ENCODE measurements around the gene SMPDL3A. TPM values are rescaled to one million over a fixed set of nuclear protein-coding genes. Genes with fewer than 3 reads are reported as not detected.

Gene SMPDL3A
- total and polyA plus RNA-seq, 9 of the 15 experiments (the other 6 are each of a cell fraction or from before 2014, with no cell fraction given): 0.14 to 0.91 (median 0.54) TPM

- TF ChIP-seq, protein P1, sequence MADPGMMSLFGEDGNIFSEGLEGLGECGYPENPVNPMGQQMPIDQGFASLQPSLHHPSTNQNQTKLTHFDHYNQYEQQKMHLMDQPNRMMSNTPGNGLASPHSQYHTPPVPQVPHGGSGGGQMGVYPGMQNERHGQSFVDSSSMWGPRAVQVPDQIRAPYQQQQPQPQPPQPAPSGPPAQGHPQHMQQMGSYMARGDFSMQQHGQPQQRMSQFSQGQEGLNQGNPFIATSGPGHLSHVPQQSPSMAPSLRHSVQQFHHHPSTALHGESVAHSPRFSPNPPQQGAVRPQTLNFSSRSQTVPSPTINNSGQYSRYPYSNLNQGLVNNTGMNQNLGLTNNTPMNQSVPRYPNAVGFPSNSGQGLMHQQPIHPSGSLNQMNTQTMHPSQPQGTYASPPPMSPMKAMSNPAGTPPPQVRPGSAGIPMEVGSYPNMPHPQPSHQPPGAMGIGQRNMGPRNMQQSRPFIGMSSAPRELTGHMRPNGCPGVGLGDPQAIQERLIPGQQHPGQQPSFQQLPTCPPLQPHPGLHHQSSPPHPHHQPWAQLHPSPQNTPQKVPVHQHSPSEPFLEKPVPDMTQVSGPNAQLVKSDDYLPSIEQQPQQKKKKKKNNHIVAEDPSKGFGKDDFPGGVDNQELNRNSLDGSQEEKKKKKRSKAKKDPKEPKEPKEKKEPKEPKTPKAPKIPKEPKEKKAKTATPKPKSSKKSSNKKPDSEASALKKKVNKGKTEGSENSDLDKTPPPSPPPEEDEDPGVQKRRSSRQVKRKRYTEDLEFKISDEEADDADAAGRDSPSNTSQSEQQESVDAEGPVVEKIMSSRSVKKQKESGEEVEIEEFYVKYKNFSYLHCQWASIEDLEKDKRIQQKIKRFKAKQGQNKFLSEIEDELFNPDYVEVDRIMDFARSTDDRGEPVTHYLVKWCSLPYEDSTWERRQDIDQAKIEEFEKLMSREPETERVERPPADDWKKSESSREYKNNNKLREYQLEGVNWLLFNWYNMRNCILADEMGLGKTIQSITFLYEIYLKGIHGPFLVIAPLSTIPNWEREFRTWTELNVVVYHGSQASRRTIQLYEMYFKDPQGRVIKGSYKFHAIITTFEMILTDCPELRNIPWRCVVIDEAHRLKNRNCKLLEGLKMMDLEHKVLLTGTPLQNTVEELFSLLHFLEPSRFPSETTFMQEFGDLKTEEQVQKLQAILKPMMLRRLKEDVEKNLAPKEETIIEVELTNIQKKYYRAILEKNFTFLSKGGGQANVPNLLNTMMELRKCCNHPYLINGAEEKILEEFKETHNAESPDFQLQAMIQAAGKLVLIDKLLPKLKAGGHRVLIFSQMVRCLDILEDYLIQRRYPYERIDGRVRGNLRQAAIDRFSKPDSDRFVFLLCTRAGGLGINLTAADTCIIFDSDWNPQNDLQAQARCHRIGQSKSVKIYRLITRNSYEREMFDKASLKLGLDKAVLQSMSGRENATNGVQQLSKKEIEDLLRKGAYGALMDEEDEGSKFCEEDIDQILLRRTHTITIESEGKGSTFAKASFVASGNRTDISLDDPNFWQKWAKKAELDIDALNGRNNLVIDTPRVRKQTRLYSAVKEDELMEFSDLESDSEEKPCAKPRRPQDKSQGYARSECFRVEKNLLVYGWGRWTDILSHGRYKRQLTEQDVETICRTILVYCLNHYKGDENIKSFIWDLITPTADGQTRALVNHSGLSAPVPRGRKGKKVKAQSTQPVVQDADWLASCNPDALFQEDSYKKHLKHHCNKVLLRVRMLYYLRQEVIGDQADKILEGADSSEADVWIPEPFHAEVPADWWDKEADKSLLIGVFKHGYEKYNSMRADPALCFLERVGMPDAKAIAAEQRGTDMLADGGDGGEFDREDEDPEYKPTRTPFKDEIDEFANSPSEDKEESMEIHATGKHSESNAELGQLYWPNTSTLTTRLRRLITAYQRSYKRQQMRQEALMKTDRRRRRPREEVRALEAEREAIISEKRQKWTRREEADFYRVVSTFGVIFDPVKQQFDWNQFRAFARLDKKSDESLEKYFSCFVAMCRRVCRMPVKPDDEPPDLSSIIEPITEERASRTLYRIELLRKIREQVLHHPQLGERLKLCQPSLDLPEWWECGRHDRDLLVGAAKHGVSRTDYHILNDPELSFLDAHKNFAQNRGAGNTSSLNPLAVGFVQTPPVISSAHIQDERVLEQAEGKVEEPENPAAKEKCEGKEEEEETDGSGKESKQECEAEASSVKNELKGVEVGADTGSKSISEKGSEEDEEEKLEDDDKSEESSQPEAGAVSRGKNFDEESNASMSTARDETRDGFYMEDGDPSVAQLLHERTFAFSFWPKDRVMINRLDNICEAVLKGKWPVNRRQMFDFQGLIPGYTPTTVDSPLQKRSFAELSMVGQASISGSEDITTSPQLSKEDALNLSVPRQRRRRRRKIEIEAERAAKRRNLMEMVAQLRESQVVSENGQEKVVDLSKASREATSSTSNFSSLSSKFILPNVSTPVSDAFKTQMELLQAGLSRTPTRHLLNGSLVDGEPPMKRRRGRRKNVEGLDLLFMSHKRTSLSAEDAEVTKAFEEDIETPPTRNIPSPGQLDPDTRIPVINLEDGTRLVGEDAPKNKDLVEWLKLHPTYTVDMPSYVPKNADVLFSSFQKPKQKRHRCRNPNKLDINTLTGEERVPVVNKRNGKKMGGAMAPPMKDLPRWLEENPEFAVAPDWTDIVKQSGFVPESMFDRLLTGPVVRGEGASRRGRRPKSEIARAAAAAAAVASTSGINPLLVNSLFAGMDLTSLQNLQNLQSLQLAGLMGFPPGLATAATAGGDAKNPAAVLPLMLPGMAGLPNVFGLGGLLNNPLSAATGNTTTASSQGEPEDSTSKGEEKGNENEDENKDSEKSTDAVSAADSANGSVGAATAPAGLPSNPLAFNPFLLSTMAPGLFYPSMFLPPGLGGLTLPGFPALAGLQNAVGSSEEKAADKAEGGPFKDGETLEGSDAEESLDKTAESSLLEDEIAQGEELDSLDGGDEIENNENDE (IDR thresholded peaks at IDR 0.05; ENCODE audit: low read depth, low read length): no peak
- TF ChIP-seq CEBPG (CRISPR knock-in tag; IDR thresholded peaks at IDR 0.05): no peak
- TF ChIP-seq CEBPG (tag; conservative IDR thresholded peaks at IDR 0.05 in 1 of 2, IDR thresholded peaks at IDR 0.05 in 1 of 2): no peak
- no peak for TF ChIP-seq SAFB (IDR thresholded peaks at IDR 0.05; ENCODE audit: borderline replicate concordance, low read depth, low read length)
- TF ChIP-seq RCOR1 (IDR thresholded peaks at IDR 0.05; ENCODE audit: borderline replicate concordance in 1 of 2, low read depth in 2 of 2, low read length in 2 of 2): no peak
- no peak for TF ChIP-seq E4F1 (CRISPR knock-in tag; IDR thresholded peaks at IDR 0.05; ENCODE audit: borderline replicate concordance)
- no peak for TF ChIP-seq ZNF280B (CRISPR knock-in tag; IDR thresholded peaks at IDR 0.05)
- TF ChIP-seq NONO (IDR thresholded peaks at IDR 0.05; ENCODE audit: low read depth in 2 of 2, low read length in 1 of 2): no peak
- no peak for TF ChIP-seq NR2F6 (CRISPR knock-in tag; IDR thresholded peaks at IDR 0.05)
Measured at GRCh38 chr6:122810189-122810588, 21.1 kb downstream of the SMPDL3A start (continued).
